ENCODE data around the gene DDX41.

Gene DDX41

DNA sequence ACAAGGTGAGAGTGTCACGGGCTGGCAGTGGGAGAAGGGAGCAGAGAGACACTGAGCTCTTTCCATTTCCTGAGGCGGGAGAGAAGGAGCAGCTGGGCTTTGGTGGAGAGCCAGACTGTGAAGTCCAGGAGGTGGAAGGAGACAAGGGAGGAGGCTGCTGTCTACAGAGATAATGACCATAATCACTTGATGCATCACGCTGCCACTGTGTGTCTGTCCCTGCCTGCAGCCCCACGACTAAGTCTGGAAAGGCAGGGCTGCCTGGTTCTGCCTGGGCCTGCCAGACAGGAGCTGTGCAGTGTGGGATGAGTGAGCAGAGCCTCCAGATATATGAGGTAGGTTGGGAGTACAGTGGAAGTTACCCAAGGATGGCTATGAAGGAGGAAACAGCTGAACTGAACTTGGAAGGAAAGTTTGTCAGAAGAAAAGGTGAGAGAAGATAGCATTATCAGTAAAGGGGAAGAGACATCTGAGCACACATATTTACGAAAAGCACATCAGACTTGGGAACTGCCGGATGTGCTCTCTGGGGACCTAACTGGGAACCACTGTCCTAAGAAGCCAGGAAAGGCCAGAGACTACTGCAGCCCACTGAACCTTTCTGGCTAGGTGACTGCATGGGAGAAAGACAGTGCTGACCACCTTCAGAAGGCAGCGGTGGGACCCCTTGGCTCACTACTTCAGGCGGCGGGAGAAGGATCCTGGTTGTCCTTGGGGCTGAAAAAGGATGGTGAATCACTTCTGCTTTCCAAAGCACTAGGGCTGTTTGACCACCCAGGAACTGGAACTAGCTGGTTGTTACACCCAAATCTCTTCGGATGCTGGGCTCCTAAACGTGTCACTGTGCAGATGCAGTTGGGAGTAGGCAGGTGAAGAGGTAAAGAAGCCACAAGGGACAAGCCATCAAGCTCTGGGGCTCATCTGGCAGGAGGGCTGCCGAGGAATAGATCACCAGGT is 12.8 kb upstream of the DDX41 start:
- no peak overlapping the region for H3K4me3 ChIP-seq (ENCODE audit: low read depth, low read length)
- no peak for TF ChIP-seq CTCF (conservative IDR thresholded peaks at IDR 0.05; ENCODE audit: low read depth, low read length)

DNA sequence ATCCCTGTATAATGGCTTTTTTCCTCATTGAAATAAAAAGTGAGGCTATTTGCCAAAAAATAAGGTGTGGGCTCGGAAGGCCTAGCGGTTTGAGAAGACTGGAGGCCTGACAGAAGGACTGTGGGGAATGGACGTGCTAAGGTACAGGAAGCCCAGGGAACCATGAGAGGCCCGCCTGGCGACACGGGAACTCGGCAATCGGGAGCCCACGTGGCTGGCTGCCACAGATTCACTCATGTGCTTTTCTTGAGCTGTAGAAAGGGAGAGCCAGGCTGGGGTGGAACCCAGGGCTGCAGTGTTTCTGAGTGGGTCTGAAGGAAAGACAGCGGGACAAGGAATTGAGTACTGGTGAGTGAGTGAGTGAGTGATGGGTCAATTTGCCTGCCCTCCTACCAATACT is 11.9 kb upstream of the DDX41 start:
- TF ChIP-seq CTCF (conservative IDR thresholded peaks at IDR 0.05; ENCODE audit: low read depth, low read length): no peak
- DNase-seq (ENCODE audit: low read depth): no peak
- H3K4me3 ChIP-seq (ENCODE audit: low read depth, low read length): no peak overlapping the region

More for the DNA sequence above, 12.8 kb upstream of the DDX41 start:
- DNase-seq (ENCODE audit: low read depth): no peak

- TF ChIP-seq CTCF (conservative IDR thresholded peaks at IDR 0.05; ENCODE audit: low read depth, low read length): no peak
- no peak for DNase-seq (ENCODE audit: low read depth)
- H3K4me3 ChIP-seq (ENCODE audit: low read depth, low read length): no peak overlapping the region
These were observed 10.8 kb upstream of the DDX41 start for GRCh38 chr5:177527595-177527994.

GRCh38 chr5:177526791-177527190 is 10.0 kb upstream of the DDX41 start:
- no peak overlapping the region for H3K4me3 ChIP-seq (ENCODE audit: low read depth, low read length)
- DNase-seq (ENCODE audit: low read depth): no peak
- no peak for TF ChIP-seq CTCF (conservative IDR thresholded peaks at IDR 0.05; ENCODE audit: low read depth, low read length)

GRCh38 chr5:177526191-177526590 is 9.4 kb upstream of the DDX41 start:
- no peak overlapping the region for H3K4me3 ChIP-seq (ENCODE audit: low read depth, low read length)
- no peak for DNase-seq (ENCODE audit: low read depth)
- TF ChIP-seq CTCF (conservative IDR thresholded peaks at IDR 0.05; ENCODE audit: low read depth, low read length): no peak

DNA sequence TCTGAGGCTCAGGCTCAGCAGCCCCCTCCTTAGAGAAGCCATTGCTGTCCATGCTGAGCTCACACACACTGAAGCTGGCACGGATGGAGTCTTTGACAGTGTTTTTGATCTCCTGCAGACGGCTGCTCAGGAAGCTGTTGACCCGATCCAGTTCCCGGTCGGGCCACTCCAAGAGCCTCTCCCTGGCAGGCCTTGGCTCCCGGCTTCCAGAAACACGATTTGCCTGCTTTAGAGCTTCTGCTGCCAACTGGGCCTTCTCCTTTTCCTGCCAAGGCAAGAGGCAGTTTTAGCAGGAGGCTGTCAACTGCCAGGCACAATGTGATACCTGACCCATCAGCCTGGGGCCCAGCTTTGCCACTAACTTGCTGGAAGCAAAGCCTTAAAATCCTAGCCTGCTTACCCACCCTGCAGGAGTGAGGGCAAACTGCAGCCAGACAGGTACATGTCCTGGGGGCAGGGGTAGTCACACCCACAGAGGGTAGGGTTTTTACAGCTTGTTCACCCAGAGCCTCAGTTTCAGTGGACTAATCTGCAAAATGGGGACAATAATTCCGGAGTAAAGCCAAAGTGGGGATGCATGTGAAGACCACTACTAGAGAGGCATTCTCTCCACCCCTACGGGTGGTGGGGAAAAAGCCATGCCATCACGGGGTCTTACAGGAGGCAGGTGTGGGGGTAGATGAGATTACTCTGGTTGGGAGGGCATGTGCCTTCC is 8.3 kb upstream of the DDX41 start:
- no peak overlapping the region for H3K4me3 ChIP-seq (ENCODE audit: low read depth, low read length)
- no peak for TF ChIP-seq CTCF (conservative IDR thresholded peaks at IDR 0.05; ENCODE audit: low read depth, low read length)
- DNase-seq (ENCODE audit: low read depth): no peak

Measured in choroid plexus epithelial cell (primary cell).